ENCODE data around the gene MOB2. TPM values are rescaled to one million over a fixed set of nuclear protein-coding genes. Genes with fewer than 3 reads are reported as not detected.

The MOB2 gene
- total and polyA plus RNA-seq, 9 of the 15 experiments (the other 6 are each of a cell fraction or from before 2014, with no cell fraction given), result 0.17 to 36.8 (median 19.2) TPM

GRCh38 chr11:1534682-1535081 lies 48.1 kb upstream of the MOB2 start:
- no peak overlapping the region for H3K4me2 ChIP-seq (ENCODE audit: insufficient read depth, low read length)
- FAIRE-seq, result no peak
- H3K27me3 ChIP-seq (ENCODE audit: control insufficient read depth in 2 of 2, insufficient read depth in 2 of 2, low read length in 2 of 2), result no peaks in the 10 kb centered on the region
- H3K9ac ChIP-seq (ENCODE audit: insufficient read depth in 1 of 2, low read depth in 2 of 2, low read length in 2 of 2), result no peak overlapping the region
- WGBS (ENCODE audit: insufficient coverage, low coverage, missing lambda C conversion rate), result 87% methylated on average over 14 of the region's 14 CpGs
- no peak overlapping the region for H3K4me3 ChIP-seq
- POLR2A ChIA-PET, result interaction anchor here (0.5 kb wide), 1 partner anchor 687 kb away, joined by 3 read pairs; no protein-coding TSS in a partner anchor
- ATAC-seq, result no peak
- H3K36me3 ChIP-seq (ENCODE audit: control insufficient read depth, insufficient read depth, low read length), result peaks cover 11% of the 10 kb centered on the region; the same call in 1 of the 3 replicates
- CTCF ChIA-PET (ENCODE audit: low intra/inter-chr PET ratio), result no interaction called here
- TF ChIP-seq, protein P1, sequence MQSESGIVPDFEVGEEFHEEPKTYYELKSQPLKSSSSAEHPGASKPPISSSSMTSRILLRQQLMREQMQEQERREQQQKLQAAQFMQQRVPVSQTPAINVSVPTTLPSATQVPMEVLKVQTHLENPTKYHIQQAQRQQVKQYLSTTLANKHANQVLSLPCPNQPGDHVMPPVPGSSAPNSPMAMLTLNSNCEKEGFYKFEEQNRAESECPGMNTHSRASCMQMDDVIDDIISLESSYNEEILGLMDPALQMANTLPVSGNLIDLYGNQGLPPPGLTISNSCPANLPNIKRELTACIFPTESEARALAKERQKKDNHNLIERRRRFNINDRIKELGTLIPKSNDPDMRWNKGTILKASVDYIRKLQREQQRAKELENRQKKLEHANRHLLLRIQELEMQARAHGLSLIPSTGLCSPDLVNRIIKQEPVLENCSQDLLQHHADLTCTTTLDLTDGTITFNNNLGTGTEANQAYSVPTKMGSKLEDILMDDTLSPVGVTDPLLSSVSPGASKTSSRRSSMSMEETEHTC (IDR thresholded peaks at IDR 0.05), result no peak
- TF ChIP-seq E2F6 (IDR thresholded peaks at IDR 0.05; ENCODE audit: borderline replicate concordance in 1 of 2, extremely low read depth in 1 of 2, insufficient read depth in 1 of 2, insufficient read length in 1 of 2, low read depth in 1 of 2, low read length in 1 of 2, poor library complexity in 1 of 2, severe bottlenecking in 1 of 2), result peak in 1 of 2 experiments; percentile 16
- H3K79me2 ChIP-seq (ENCODE audit: control insufficient read depth, insufficient read depth, low read length), result peaks cover 32% of the 10 kb centered on the region; the same call in 2 of the 3 replicates
- H4K20me1 ChIP-seq (replicated peaks; ENCODE audit: control insufficient read depth, insufficient read depth, low read length), result peaks cover 21% of the 10 kb centered on the region
- no peak overlapping the region for H3K27ac ChIP-seq (ENCODE audit: extremely low read depth, low read depth, low read length)
- BruUV-seq (replicated peaks), result no TSS peak
- DNase-seq (ENCODE audit: extremely low read depth in 1 of 4, low spot score in 3 of 4), result no peak
- H3K4me1 ChIP-seq (replicated peaks in 1 of 2; ENCODE audit: control insufficient read depth in 2 of 2, insufficient read depth in 2 of 2, low read length in 2 of 2), result peaks cover 0 to 35% of the 10 kb centered on the region in 2 experiments; a peak in 3 of 5 replicates
- H3K9me1 ChIP-seq (ENCODE audit: control insufficient read depth, insufficient read depth, low read length), result peaks cover 9% of the 10 kb centered on the region
- no peak overlapping the region for H2AFZ ChIP-seq (ENCODE audit: low read depth, low read length)
- in situ Hi-C loops (cut with MboI) (no loop called here), intact Hi-C loops (cut with micrococcal nuclease) (no loop called here)
- H3K9me3 ChIP-seq (replicated peaks; ENCODE audit: control insufficient read depth, insufficient read depth, low read depth, low read length), result no peaks in the 10 kb centered on the region
